ENCODE measurements around the gene ARHGAP1. TPM values are rescaled to one million over a fixed set of nuclear protein-coding genes. Genes with fewer than 3 reads are reported as not detected.

ARHGAP1 gene
- total and polyA plus RNA-seq, 2 of the 4 experiments (the other 2 are of a cell fraction): 46.6 to 78.8 TPM

DNA sequence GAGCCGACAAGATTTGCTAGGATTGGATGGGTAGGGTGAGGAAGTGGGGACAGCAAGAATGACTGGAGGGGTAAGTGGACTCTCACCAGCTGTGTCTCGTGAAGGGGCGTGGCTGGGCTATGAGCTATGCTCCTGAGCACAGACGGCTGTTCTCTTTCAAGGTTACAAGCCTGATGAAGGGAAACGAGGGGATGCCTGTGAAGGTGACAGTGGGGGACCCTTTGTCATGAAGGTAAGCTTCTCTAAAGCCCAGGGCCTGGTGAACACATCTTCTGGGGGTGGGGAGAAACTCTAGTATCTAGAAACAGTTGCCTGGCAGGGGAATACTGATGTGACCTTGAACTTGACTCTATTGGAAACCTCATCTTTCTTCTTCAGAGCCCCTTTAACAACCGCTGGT, 38.5 kb upstream of the ARHGAP1 start:
- peaks cover 22% of the 10 kb centered on the region for H3K36me3 ChIP-seq (ENCODE audit: control insufficient read depth, insufficient read depth, low read length)
- H3K4me2 ChIP-seq (ENCODE audit: low read depth, low read length): no peak overlapping the region
- in situ Hi-C loops (cut with MboI; ENCODE audit: low sequenced_read_pairs) (no loop called here), intact Hi-C loops (cut with micrococcal nuclease) (no loop called here), dilution Hi-C loops (cut with HindIII; ENCODE audit: low sequenced_read_pairs, unreplicated experiment) (no loop called here)
- no peak overlapping the region for H3K14ac ChIP-seq (replicated peaks; ENCODE audit: low read depth, low read length)
- peaks cover under 1% of the 10 kb centered on the region for H3K4me1 ChIP-seq (ENCODE audit: control insufficient read depth, insufficient read depth, low read length)
- no TSS peak for BruUV-seq (replicated peaks)
- CTCF ChIA-PET: no interaction called here
- H3K9me1 ChIP-seq (ENCODE audit: insufficient read depth, low read length): no peaks in the 10 kb centered on the region
- H3K4me3 ChIP-seq (ENCODE audit: insufficient read depth, low read depth, low read length): no peak overlapping the region
- no peaks in the 10 kb centered on the region for H3K9me3 ChIP-seq (ENCODE audit: control insufficient read depth, insufficient read depth, low read length)
- no peak overlapping the region for H3K23ac ChIP-seq (ENCODE audit: low read depth, low read length)
- H3K9ac ChIP-seq (ENCODE audit: low read depth, low read length): no peak overlapping the region
- no peak overlapping the region for H2AK9ac ChIP-seq (replicated peaks; ENCODE audit: low read depth, low read length, poor library complexity)
- H3K4ac ChIP-seq (ENCODE audit: low read depth, low read length): no peak overlapping the region
- no peak overlapping the region for H4K91ac ChIP-seq (ENCODE audit: insufficient read depth, low read depth, low read length)
- H2BK15ac ChIP-seq (ENCODE audit: low read depth, low read length): no peak overlapping the region
- no peak overlapping the region for H4K5ac ChIP-seq (ENCODE audit: low read depth, low read length)
- POLR2A ChIA-PET (ENCODE audit: unreplicated experiment): no interaction called here
- H3K18ac ChIP-seq (ENCODE audit: low read depth, low read length): no peak overlapping the region
- no peak overlapping the region for H2AK5ac ChIP-seq (ENCODE audit: low read depth, low read length)
- no peak overlapping the region for H2BK120ac ChIP-seq (ENCODE audit: low read depth, low read length)
- H3K27me3 ChIP-seq (ENCODE audit: control insufficient read depth, insufficient read depth, low read length): no peaks in the 10 kb centered on the region
- H4K20me1 ChIP-seq (ENCODE audit: insufficient read depth, low read length): no peaks in the 10 kb centered on the region
- H4K8ac ChIP-seq (ENCODE audit: low read depth in 2 of 2, low read length in 2 of 2): no peak overlapping the region
- no peak overlapping the region for H2AFZ ChIP-seq (replicated peaks; ENCODE audit: low read length, poor library complexity)
- H3K27ac ChIP-seq (ENCODE audit: insufficient read depth, low read length): no peak overlapping the region
- no peak for TF ChIP-seq BHLHE40 (IDR thresholded peaks at IDR 0.05; ENCODE audit: low read depth, low read length)
- no peak for TF ChIP-seq MAZ (IDR thresholded peaks at IDR 0.05; ENCODE audit: borderline replicate concordance, low read depth, low read length)
- TF ChIP-seq FOS (IDR thresholded peaks at IDR 0.05; ENCODE audit: low read depth, low read length): no peak
- no peak for TF ChIP-seq MXI1 (IDR thresholded peaks at IDR 0.05; ENCODE audit: borderline replicate concordance, low read depth, low read length)
- no peak for DNase-seq
- no peak overlapping the region for H2BK5ac ChIP-seq (ENCODE audit: low read depth, low read length, poor library complexity, severe bottlenecking)
- no peak overlapping the region for H2BK20ac ChIP-seq (ENCODE audit: low read depth, low read length)
- H3K56ac ChIP-seq (ENCODE audit: extremely low read depth, insufficient read depth, low read length): no peak overlapping the region
- no peaks in the 10 kb centered on the region for H3K79me1 ChIP-seq (ENCODE audit: low read depth in 1 of 2, low read length in 2 of 2)
- no peak; the same call in 1 of the 2 replicates for ATAC-seq (ENCODE audit: low read depth)
- 63% methylated on average over 4 of the region's 6 CpGs; no CpG with 5 or more reads in 1 of the 2 experiments for WGBS, 2 experiments (ENCODE audit: extremely low coverage in 2 of 2, insufficient read length in 1 of 2)
